HG02938 (cell line): Measurements from ENCODE around the gene ARHGAP23.

Source experiments
- ATAC-seq: cut with Tn5 transposase; IDR thresholded peaks from one replicate; pipeline ENCODE4 v1.9.1; 2021; ENCODE audit warnings: mild to moderate bottlenecking, moderate library complexity; ENCODE audit not compliant: unreplicated experiment

Gene ARHGAP23

GRCh38 chr17:38544175-38544838 lies 116.0 kb downstream of the ARHGAP23 start:
- ATAC-seq, result no peak

DNA sequence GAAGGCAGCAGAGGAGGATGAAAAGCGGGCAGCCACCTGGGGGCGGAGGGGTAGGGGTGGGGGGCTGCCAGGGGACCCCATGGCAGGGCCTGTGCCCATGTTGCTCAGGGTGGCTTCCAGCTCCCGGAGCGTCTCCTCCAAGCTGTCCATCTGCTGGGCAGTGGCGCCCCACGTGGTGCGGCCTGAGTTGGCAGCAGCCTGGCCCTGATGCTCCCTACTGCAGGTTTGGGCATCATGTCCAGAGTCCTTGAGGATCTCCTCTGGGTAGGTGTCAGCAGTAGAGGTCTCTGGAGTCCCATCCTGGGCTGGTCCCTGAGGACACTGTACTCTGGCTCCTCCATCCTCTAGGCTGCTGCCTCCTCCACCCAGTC lies 116.6 kb downstream of the ARHGAP23 start:
- ATAC-seq, result no peak

DNA sequence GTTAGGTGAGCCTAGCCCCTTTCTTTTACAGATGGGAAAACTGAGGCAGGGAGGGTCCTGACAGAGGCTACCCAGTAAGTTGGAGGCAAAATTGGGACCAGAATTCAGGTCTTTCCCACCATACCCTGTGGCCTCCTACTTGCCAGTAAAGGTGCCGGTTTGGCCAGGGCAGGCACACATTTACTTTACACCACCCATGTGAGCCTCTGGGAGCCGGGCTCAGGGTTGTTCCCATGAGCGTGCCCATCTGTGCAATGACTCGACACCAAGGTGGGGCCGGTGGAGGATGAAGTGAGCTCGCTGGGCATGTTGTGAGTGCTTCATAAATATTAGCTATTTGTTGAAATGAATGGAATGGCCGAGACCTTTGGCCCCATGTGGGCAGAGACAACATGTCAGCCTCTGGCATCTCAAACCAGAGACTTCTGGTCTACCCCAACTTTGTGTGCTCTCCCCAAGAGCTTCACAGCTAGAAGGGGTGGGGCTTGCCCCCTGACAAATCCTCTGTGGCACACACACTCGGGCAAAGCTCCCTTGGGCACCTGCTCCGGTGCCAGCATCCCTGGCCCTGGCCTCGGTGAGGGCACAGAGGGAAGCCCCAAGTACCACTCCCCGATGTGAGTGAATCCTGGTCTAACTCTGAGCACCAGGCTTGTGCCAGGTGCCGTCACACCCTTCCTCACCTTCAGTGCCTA lies 117.4 kb downstream of the ARHGAP23 start:
- ATAC-seq, result no peak

GRCh38 chr17:38546396-38546795 lies 118.1 kb downstream of the ARHGAP23 start:
- no peak for ATAC-seq

DNA sequence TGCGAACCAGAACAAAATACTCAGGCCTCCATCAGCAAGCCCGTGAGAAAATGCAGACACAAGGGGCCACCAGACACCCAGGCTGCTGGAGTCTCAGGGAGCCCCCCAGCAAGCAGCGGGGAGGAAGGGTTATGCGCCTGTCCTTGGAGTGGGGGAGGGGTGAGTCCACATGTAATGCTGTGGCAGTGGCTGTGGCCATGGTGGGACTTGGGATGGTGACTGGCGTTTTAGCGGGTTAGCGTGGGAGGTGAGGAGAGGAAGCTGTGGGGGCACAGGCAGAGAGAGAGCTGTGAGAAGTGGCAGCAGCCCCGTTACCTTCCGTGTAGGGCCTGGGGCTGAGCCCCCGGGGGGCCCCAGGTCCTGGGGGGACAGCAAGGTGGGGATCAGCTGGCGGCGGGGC lies 119.2 kb downstream of the ARHGAP23 start:
- no peak for ATAC-seq

GRCh38 chr17:38549285-38549684 lies 121.0 kb downstream of the ARHGAP23 start:
- ATAC-seq, result no peak

DNA sequence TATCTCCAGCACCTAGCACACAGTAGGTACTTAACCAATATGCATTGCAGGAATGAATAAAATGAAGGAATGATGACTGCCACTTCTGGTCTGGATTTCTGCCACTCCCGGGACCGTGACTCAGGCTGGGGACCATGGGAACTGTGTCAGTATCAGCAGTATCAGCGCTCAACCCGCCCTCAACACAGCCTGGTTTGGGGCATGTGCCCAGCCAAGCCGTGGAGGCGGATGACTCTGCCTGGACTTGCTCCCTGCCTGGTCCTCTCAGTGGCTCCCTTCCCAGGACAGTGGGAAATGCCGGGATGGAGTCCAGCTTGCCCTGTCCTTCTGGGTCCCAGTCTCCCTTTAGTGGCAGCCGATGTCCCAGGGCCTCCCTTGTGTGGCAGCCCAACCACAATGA lies 122.4 kb downstream of the ARHGAP23 start:
- ATAC-seq, result no peak

DNA sequence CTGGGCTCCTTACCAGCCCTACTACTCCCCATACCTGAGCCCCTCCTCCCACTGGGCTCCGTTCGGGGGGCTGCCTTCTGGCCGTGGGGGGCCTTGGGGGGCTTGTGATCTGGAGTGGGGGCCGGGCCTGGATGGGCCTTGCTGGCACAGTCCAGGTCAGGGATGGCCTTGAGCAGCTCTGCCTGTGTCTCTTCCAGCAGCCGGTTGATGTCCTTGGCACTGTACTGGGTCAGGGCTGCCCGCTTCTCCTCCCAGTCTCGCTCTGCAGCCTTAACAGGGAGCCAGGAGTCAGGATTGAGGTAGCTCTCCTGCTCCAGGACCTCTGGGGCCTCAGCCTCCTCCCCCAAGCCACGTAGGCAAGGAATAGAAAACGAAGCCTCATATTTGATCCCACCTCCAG lies 122.9 kb downstream of the ARHGAP23 start:
- ATAC-seq, result no peak

- ATAC-seq, result no peak
These were observed 124.1 kb downstream of the ARHGAP23 start for GRCh38 chr17:38552343-38552742.

GRCh38 chr17:38554430-38555350 lies 126.4 kb downstream of the ARHGAP23 start:
- ATAC-seq, result no peak

DNA sequence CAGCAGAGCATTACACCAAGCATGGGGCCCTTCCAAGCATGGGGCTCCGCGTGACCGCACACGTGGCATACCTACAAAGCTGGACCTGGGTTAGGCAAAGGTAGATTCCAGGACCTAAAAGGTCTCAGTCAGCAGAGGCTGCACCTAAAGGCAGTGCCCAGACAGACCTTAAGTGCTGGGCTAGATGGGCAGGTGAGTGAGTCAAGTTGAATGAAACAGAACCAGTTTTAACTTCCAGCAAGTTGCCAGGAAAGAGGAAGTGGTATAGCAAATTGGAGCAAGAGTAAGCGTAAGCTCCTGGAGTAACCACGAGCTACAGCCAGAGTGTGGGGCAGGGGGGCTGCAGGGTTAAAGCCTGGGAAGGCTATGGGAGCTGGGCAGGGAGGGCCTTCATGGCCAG lies 128.0 kb downstream of the ARHGAP23 start:
- no peak for ATAC-seq

DNA sequence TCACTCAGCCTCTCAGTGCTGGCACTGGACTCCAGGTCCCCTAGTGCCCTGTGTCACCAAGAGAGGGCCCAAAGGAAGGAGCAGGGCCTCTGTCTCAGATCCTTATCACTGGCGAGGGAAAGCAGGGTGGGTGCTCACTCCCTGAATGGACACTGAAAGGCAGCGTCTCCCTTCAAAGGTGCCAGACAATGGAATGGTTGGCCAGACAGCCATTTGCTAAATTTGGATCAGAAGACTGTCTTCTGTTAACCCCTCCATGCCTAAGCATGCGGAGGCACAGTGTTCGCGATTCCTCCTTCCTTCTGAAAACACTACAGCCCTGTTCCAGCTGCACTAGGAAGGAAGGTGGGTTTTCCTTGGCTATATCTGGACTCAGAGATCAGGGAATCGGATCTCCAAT lies 129.1 kb downstream of the ARHGAP23 start:
- ATAC-seq, result no peak

DNA sequence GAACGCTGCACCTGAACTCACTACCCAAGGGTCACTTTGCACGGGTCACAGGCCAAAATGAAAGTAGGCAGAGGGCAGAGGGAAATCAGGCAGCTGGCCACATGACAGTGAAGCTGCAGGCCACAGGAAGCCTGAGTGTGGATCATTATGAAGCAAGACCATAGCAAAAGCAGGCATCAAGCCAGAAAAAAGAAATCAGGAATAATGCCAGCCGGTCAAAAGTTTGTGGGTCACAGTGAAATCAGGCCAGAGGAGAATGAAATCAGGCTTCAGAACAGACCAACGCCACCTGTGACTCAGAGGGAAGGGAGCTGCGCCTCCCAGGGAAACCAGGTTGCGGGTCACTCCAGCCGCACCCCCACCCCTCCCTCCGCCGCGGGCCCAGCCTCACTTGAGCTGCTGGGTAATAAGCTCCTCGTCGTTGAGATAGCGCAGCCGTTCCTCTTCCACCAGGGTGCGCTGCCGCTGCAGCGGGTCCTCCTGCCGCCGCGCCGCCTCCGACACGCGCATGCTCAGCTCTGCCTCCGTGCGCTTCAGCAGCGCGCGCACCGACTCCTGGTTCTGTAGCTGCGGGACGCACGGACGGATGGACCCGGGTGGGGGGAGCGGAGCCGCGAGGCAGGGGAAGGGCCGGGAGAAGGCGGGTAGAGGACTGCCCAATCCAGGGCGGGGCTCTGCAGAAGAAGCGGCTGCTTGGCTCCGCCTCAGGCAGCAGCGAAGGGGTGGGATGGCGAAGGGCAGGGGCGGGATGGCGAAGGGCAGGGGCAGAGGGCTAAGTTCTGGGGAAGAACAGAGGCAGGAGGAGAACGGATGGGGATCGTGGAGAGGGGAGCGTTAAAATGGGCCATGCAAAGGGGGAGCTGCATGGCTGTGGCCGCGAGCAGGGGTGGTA lies 129.8 kb downstream of the ARHGAP23 start:
- ATAC-seq, result peak; percentile 72

GRCh38 chr17:38558728-38559050 lies 130.4 kb downstream of the ARHGAP23 start:
- no peak for ATAC-seq

GRCh38 chr17:38559051-38559879 lies 131.0 kb downstream of the ARHGAP23 start:
- no peak for ATAC-seq

DNA sequence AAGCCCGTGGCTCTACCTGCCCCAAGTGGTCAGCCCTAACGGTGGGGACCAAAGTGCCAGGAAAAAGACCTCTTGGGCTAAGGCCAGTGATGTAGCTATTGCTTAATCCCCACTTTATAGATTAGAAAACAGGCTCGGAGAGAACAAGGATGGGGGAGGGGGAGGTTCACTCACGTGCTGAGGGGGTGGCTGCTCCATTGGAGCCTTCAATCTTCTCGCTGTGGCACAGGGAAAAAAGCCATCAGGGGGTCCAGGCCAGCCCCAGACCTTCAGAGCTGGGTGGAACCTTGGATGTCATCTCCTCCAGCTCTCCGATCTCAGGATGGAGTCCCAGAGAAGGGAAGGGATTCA lies 131.6 kb downstream of the ARHGAP23 start:
- ATAC-seq, result no peak

GRCh38 chr17:38560503-38561318 lies 132.4 kb downstream of the ARHGAP23 start:
- no peak for ATAC-seq

GRCh38 chr17:38561416-38562214 lies 133.4 kb downstream of the ARHGAP23 start:
- ATAC-seq, result no peak
